NOMO-1 (cell line): ENCODE measurements around the gene MRPS10.

Experiments
- DNase-seq, 2 experiments: peaks; one replicate each; lab custom pipeline; 2025; ENCODE audit not compliant: unreplicated experiment in 2 of 2; lab: John Stamatoyannopoulos, UW

MRPS10 gene

GRCh38 chr6:42239736-42240375 is 22.2 kb upstream of the MRPS10 start:
- DNase-seq, result no peak

GRCh38 chr6:42239333-42239732 is 21.7 kb upstream of the MRPS10 start:
- DNase-seq, result no peak

- no peak for DNase-seq
These were observed 20.2 kb upstream of the MRPS10 start for GRCh38 chr6:42237857-42238256.

GRCh38 chr6:42236682-42237473 is 19.2 kb upstream of the MRPS10 start:
- no peak for DNase-seq

GRCh38 chr6:42236030-42236429 is 18.4 kb upstream of the MRPS10 start:
- DNase-seq, result no peak

- no peak for DNase-seq
These were observed 14.4 kb upstream of the MRPS10 start for GRCh38 chr6:42232035-42232434.

GRCh38 chr6:42230345-42231321 is 13.0 kb upstream of the MRPS10 start:
- DNase-seq, result no peak

- no peak for DNase-seq
These were observed 12.0 kb upstream of the MRPS10 start for GRCh38 chr6:42229506-42230119.

GRCh38 chr6:42228305-42228704 is 10.6 kb upstream of the MRPS10 start:
- no peak for DNase-seq

- DNase-seq, result no peak
These were observed 9.7 kb upstream of the MRPS10 start for GRCh38 chr6:42227173-42227850.

GRCh38 chr6:42226645-42227143 is 9.0 kb upstream of the MRPS10 start:
- DNase-seq, result no peak

- no peak for DNase-seq
These were observed 8.5 kb upstream of the MRPS10 start for GRCh38 chr6:42226161-42226611.

GRCh38 chr6:42225419-42225818 is 7.8 kb upstream of the MRPS10 start:
- no peak for DNase-seq

GRCh38 chr6:42225029-42225339 is 7.3 kb upstream of the MRPS10 start:
- DNase-seq, result no peak

GRCh38 chr6:42224222-42225028 is 6.8 kb upstream of the MRPS10 start:
- DNase-seq, result no peak

GRCh38 chr6:42222448-42222847 is 4.8 kb upstream of the MRPS10 start:
- DNase-seq, result no peak

- no peak for DNase-seq
These were observed 3.9 kb upstream of the MRPS10 start for GRCh38 chr6:42221546-42221945.

GRCh38 chr6:42220807-42221206 is 3.1 kb upstream of the MRPS10 start:
- no peak for DNase-seq

- no peak for DNase-seq
These were observed 523 bp downstream of the MRPS10 start for GRCh38 chr6:42217157-42217518.
